ENCODE data around the gene MRPL33. TPM values are rescaled to one million over a fixed set of nuclear protein-coding genes. Genes with fewer than 3 reads are reported as not detected.

Gene MRPL33
- total RNA-seq, 1 experiment from 2014 or later: 86.3 TPM

DNA sequence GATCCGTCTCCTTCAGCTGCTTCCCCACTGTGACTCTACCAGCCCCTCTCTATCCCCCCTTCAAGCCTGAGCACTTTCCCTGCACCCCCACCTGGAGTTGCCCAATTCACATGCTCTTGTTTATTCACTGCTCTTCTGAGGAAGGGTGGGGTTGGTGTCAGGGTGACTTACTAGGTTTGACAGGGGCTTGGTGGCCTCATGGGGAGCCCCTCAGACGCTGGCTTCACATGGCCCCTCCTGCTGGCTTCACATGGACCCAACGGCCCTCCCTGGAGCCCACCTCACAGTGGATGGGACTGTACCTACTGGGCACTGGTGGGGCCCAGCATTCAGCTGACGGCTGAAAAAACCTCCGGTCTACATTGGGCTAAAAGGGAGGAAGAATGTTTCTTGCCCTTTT, 16.7 kb upstream of the MRPL33 start:
- H3K9me3 ChIP-seq (ENCODE audit: insufficient read depth, low read depth): no peaks in the 10 kb centered on the region
- H3K4me2 ChIP-seq: peak overlapping the region; percentile 80
- intact Hi-C loops (cut with micrococcal nuclease; ENCODE audit: unreplicated experiment): loop anchor here (1.0 to 5.0 kb wide), 6 partner anchors 44 to 697 kb away; no protein-coding TSS in a partner anchor
- H3K79me2 ChIP-seq (ENCODE audit: low read depth): peaks cover 17% of the 10 kb centered on the region; the same call in 1 of the 2 replicates
- DNase-seq: no peak
- H3F3A ChIP-seq (ENCODE audit: insufficient read depth, low read depth): peaks cover 22% of the 10 kb centered on the region
- no peaks in the 10 kb centered on the region for H3K36me3 ChIP-seq (ENCODE audit: low read depth)
- H2AFZ ChIP-seq: no peak overlapping the region
- H3K4me1 ChIP-seq (replicated peaks; ENCODE audit: insufficient read depth): peaks cover 39% of the 10 kb centered on the region
- POLR2A ChIA-PET (ENCODE audit: unreplicated experiment): interaction anchor here (0.6 to 0.7 kb wide), 3 partner anchors 55 to 641 kb away, joined by 3 read pairs; no protein-coding TSS in a partner anchor
- CTCF ChIA-PET: interaction anchor here (3.1 kb wide), 1 partner anchor 32 kb away, joined by 23 read pairs; no protein-coding TSS in a partner anchor
- BruUV-seq (replicated peaks): no TSS peak
- no peaks in the 10 kb centered on the region for H3K27me3 ChIP-seq (ENCODE audit: insufficient read depth, low read depth)
- peak overlapping the region; percentile 96 for H3K27ac ChIP-seq
- H3K9me2 ChIP-seq (ENCODE audit: insufficient read depth): no peaks in the 10 kb centered on the region
- no peaks in the 10 kb centered on the region for H4K20me1 ChIP-seq (ENCODE audit: insufficient read depth)
- TF ChIP-seq, protein P1, sequence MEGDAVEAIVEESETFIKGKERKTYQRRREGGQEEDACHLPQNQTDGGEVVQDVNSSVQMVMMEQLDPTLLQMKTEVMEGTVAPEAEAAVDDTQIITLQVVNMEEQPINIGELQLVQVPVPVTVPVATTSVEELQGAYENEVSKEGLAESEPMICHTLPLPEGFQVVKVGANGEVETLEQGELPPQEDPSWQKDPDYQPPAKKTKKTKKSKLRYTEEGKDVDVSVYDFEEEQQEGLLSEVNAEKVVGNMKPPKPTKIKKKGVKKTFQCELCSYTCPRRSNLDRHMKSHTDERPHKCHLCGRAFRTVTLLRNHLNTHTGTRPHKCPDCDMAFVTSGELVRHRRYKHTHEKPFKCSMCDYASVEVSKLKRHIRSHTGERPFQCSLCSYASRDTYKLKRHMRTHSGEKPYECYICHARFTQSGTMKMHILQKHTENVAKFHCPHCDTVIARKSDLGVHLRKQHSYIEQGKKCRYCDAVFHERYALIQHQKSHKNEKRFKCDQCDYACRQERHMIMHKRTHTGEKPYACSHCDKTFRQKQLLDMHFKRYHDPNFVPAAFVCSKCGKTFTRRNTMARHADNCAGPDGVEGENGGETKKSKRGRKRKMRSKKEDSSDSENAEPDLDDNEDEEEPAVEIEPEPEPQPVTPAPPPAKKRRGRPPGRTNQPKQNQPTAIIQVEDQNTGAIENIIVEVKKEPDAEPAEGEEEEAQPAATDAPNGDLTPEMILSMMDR (conservative IDR thresholded peaks at IDR 0.05): no peak
- TF ChIP-seq EZH2 (IDR thresholded peaks at IDR 0.05; ENCODE audit: low read depth): no peak
- no peak overlapping the region for H3K4me3 ChIP-seq

DNA sequence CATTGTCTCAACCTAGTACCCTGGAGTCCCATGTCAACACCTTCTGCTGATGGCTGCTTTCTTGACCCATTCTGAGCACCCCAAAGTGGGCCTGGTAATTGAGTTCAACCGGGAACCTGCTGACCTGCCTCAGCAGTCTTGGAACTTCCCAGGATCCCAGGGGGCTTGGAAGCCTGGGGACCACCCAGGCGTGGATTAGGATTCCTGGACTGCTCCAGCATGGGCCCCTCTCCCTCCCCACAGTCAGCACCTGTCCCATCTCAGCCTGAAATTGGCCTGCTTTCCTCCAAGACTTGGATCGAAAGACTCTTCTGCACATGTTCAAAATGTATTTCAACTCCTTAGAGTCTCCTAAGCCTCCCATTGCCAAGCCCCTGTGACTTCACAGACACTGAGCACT, 15.4 kb upstream of the MRPL33 start:
- H2AFZ ChIP-seq: no peak overlapping the region
- no peak for TF ChIP-seq EZH2 (IDR thresholded peaks at IDR 0.05; ENCODE audit: low read depth)
- TF ChIP-seq, protein P1 (conservative IDR thresholded peaks at IDR 0.05): no peak
- no TSS peak for BruUV-seq (replicated peaks)
- H4K20me1 ChIP-seq (ENCODE audit: insufficient read depth): no peaks in the 10 kb centered on the region
- H3K79me2 ChIP-seq (ENCODE audit: low read depth): peaks cover 17% of the 10 kb centered on the region; the same call in 1 of the 2 replicates
- ChIA-PET CTCF (no interaction called here), POLR2A (ENCODE audit: unreplicated experiment) (no interaction called here)
- peaks cover 35% of the 10 kb centered on the region for H3F3A ChIP-seq (ENCODE audit: insufficient read depth, low read depth)
- H3K4me1 ChIP-seq (replicated peaks; ENCODE audit: insufficient read depth): peaks cover 49% of the 10 kb centered on the region
- DNase-seq: no peak
- H3K36me3 ChIP-seq (ENCODE audit: low read depth): no peaks in the 10 kb centered on the region
- no peaks in the 10 kb centered on the region for H3K9me3 ChIP-seq (ENCODE audit: insufficient read depth, low read depth)
- intact Hi-C loops (cut with micrococcal nuclease; ENCODE audit: unreplicated experiment): no loop called here
- no peak overlapping the region for H3K27ac ChIP-seq
- no peaks in the 10 kb centered on the region for H3K27me3 ChIP-seq (ENCODE audit: insufficient read depth, low read depth)
- no peaks in the 10 kb centered on the region for H3K9me2 ChIP-seq (ENCODE audit: insufficient read depth)
- no peak overlapping the region for H3K4me2 ChIP-seq
- no peak overlapping the region for H3K4me3 ChIP-seq

DNA sequence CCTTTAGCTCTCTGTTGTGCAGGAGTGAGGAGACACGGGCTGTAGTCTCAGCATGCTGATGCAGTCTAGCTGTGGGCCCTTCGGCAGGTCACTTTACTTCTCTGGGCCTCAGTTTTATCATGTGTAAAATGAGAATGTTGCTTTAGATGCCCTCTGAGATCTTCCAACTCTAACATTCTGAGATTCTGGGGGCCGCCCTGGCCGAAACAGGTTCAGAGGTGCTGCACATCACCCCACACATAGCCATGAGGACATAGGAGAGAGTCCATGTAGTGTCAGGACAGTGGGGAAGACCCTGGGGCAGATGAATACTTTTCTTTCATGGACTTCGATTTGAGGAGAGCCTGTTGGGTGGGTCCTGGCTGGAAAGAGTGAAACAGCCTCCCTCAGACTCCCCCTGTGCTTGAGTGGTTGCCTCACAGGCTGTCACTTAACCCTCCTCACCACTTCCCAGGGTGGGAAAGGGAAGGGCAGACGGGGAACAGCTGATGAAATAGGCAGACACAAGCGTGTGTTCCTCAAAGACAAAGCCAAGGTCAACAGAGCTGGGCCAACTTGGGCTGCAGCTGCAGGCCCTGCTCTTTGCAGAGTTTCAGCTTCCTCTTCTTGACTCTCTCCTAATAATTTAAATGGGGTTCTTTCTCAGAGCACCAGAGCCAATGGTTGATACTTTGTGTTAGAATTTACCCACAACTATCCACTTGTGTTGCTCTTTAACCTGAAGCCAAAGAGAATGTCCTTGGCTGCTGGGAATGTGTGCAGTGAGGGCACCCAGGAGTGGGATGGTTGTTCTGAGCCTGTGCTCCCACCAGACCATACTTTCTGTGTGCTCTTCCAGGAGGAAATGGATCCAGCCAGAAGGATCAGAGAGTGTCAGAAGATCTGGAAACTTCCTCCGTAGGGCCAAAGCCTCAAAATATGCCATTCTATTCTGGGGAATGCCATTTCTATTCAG, 14.7 kb upstream of the MRPL33 start:
- H4K20me1 ChIP-seq (ENCODE audit: insufficient read depth): no peaks in the 10 kb centered on the region
- no peak overlapping the region for H3K4me2 ChIP-seq
- CTCF ChIA-PET: interaction anchor here (0.6 kb wide), 1 partner anchor 22 kb away, joined by 3 read pairs; no protein-coding TSS in a partner anchor
- TF ChIP-seq EZH2 (IDR thresholded peaks at IDR 0.05; ENCODE audit: low read depth): no peak
- TF ChIP-seq, protein P1 (conservative IDR thresholded peaks at IDR 0.05): no peak
- no peaks in the 10 kb centered on the region for H3K9me2 ChIP-seq (ENCODE audit: insufficient read depth)
- H3K4me3 ChIP-seq: no peak overlapping the region
- no peaks in the 10 kb centered on the region for H3K9me3 ChIP-seq (ENCODE audit: insufficient read depth, low read depth)
- no peaks in the 10 kb centered on the region for H3K36me3 ChIP-seq (ENCODE audit: low read depth)
- DNase-seq: no peak
- intact Hi-C loops (cut with micrococcal nuclease; ENCODE audit: unreplicated experiment): no loop called here
- H3F3A ChIP-seq (ENCODE audit: insufficient read depth, low read depth): peaks cover 41% of the 10 kb centered on the region
- POLR2A ChIA-PET (ENCODE audit: unreplicated experiment): interaction anchor here (0.7 kb wide), 1 partner anchor 50 kb away, joined by 4 read pairs; no protein-coding TSS in a partner anchor
- H3K79me2 ChIP-seq (ENCODE audit: low read depth): peaks cover 17% of the 10 kb centered on the region; the same call in 1 of the 2 replicates
- no TSS peak for BruUV-seq (replicated peaks)
- H3K27me3 ChIP-seq (ENCODE audit: insufficient read depth, low read depth): no peaks in the 10 kb centered on the region
- H3K27ac ChIP-seq: no peak overlapping the region
- peaks cover 49% of the 10 kb centered on the region for H3K4me1 ChIP-seq (replicated peaks; ENCODE audit: insufficient read depth)
- H2AFZ ChIP-seq: no peak overlapping the region
